NCI-H1105 (cell line): ENCODE results near the gene FCN1.

Experiments used
- DNase-seq: peaks from one replicate; lab custom pipeline; 2025; lab: John Stamatoyannopoulos, UW

The FCN1 gene

DNA sequence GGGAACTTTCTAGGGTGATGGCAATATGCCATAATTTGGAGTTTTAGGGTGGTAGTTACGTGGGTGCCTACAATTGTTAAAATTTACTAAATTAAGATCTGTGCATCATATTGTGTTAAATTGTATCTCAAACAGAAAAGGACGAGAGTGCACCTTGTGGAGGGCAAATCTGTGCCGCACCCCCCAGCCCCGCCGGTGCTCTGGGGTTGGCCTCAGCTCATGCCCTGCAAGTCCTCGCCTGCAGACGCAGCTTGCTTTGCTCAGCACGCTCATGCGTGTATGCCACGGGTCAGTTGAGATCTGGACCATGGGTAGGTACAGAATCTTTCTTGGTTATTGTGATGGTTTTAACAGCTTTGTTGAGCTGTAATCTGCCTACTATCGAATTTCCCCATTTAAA lies 33.7 kb upstream of the FCN1 start:
- DNase-seq, result no peak

DNA sequence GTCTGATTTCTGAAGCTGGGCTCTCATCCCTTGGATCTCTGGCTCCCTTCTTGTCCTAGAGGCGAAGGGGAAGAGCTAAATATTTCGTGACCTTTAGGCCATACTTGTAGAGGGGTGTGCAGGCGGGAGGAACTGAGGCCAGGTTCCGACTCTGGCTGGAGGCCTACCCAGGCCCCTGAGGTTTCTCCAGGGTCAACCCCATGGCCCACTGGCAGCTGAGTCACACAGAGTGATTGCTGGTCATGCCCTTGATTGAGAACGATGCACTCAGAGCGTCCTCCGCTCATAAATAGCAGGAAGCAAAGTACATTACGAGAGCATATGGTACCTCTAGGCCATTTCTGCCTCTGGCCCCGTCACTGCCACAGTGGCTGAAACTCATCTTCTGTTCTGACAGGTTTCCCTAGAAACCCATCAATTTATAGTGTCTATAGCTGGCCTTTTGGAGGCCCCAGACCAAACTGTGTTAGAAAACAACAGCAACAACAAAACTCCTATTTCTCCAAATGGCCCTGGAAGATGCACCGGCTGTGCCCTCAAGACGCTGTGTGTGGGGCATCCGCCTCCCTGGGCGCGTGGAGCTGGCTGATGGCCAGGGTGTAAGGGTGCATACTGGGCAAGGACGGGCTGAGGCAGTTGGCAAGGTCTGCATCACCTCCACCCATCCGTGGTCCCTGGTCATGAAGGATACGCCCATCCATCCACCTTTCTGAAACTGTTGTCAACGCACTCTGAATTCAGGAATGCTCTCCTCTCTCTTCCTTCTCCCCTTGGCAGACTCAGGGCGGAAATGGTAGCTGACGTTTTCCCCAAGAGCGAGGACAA lies 32.9 kb upstream of the FCN1 start:
- DNase-seq, result no peak

DNA sequence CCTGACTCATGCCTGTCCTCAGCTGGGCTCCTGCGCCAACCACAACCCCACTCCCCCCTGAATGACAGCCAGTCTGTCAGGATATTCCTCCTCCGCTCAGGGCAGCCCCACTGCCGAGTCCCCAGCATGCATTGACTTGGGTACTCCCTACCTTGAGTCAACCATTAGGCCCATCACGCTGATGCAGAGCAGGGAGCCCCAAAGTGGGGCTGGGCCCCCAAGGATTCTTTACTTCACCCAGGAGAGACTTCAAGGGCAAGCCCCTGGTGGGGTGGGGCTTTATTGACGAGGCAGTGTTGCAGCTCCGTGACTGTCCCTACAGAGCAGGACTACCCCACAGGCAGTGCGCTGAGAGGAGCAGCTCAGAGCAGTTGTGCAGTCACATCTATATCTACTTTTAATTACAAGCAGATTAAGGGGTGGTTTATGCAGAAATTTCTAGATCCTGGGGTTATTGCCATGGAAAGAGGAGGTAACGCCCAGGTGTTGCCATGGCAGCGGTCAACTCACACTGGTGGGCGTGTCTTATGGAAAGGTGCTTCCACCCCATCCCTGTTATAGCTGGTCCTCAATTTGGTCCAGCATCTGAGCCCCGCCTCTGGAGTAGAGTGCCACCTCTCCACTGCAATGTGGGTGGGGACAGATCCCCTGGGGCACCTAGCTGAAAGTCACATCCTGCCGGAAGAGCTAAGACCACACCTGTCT lies 32.1 kb upstream of the FCN1 start:
- no peak for DNase-seq

- DNase-seq, result no peak
Observed at GRCh38 chr9:134948149-134948548, 30.4 kb upstream of the FCN1 start.

DNA sequence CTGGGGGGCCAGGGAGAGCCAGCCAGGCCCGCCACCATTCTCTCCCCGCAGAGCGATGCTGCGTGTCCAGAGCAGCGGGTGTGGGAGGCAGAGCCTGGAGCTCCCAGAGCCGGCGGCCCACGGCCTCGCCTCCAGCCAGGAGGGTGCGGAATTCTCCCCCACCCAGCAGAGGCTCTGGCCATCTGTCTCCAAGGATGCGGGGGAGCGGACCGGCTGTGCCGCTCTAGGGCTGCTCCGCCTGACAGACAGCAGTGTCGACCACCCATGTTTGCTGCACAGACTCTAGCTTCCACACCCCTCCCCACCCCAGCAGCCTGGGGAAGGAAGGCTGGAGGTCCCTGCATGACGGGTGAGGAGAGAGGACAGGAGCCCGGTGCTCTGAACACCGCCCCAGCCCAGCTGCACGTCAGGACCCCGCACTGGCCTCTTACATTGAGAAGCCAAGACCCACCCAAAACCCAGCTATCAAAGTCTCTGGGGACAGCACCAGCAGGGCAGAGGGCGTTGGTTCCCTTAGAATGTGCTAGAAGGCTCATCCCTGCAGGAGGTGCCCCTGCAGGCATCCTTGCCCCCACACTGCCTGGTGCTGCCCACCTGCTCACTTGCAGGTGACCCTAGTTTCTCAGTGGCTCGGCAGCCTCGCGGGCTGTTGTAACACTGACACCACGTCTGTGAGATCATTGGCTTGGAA lies 29.7 kb upstream of the FCN1 start:
- DNase-seq, result no peak

DNA sequence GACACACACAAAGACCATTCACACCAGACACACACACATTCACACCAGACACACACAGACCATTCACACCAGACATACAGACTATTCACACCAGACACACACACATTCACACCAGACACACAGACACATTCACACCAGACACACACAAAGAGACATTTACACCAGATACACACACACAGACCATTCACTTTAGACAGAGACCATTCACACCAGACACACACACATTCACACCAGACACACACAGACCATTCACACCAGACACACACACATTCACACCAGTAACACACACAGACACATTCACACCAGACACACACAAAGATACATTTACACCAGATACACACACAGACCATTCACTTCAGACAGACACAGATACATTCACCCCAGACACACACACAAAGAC lies 29.0 kb upstream of the FCN1 start:
- DNase-seq, result no peak

- DNase-seq, result no peak
Observed at GRCh38 chr9:134945509-134946275, 28.0 kb upstream of the FCN1 start.

DNA sequence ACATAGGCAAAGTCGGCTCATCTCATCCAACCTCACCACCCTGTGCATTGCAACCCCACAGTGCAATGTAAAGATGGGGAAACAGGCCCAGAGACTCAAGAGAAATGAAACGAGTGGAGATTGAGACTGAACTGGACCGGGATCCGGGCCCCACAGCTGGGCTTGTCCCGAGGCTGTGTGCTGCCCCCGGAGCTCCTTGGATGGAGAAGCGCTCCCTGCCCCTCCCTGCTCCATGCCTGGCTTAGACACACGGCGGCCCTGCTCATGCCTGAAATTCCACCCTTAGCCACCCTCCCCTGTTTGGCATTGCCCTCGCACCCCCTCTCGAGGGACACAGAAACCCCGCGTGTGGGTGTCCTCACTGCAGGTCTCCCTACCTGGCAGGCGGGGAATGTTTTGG lies 27.2 kb upstream of the FCN1 start:
- DNase-seq, result no peak

GRCh38 chr9:134944351-134944802 lies 26.7 kb upstream of the FCN1 start:
- no peak for DNase-seq

DNA sequence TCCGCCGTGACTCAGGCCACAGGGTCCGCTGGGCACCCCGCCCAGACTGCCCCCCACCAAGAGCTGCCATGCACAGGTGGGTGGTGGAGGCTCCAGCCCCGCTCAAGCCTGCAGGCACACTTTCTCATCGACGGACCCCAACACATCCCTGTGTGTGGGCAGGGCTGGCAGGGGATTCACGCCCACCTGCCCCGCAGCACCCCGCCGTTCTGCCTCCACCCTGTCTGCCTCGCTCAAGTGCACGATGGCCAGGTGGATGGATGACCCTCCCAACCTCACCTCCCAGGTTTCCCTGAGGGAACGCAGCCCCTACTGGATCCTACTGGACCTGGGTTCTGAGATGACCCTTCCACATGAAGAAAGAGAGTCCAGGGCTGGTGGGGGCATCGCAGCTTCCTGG lies 26.1 kb upstream of the FCN1 start:
- DNase-seq, result no peak

DNA sequence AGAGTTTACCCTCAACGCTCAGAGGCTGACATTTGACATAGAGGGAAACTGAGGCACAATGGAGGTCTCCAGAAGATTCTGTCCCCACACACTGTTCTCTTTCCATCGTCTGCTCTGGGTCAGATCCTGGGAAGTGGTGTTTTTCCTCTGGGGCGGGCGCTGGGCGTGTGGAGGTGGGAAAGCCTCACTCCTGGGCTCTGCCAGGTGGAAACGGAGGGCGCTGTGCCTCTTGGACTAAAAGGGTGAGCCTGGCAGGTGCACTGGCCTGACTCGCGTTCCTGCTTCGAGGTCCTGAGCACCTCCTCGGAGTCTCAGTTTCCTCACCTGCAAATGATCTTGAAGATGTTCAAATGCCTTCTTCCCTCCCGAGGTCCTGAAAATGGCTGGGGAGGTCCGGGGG lies 25.7 kb upstream of the FCN1 start:
- no peak for DNase-seq

DNA sequence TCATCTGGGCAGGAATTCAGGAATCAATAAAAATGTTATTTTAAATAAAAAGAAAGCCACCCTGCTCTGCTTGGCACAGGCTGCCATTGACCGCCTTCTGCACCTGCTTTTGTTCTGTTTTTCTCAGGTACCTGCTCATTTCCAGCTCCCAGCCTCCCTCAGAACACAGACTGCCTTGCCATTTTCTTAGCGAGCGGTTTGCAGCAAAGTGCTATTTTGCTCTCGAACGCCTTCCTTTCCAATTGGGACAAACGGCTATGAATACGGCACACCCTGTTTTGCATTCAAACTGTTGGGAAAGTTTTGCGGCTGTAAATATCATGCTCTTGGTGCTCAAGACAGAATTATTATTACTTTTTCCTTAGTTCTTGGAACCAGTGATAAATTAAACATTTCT lies 25.1 kb upstream of the FCN1 start:
- no peak for DNase-seq

DNA sequence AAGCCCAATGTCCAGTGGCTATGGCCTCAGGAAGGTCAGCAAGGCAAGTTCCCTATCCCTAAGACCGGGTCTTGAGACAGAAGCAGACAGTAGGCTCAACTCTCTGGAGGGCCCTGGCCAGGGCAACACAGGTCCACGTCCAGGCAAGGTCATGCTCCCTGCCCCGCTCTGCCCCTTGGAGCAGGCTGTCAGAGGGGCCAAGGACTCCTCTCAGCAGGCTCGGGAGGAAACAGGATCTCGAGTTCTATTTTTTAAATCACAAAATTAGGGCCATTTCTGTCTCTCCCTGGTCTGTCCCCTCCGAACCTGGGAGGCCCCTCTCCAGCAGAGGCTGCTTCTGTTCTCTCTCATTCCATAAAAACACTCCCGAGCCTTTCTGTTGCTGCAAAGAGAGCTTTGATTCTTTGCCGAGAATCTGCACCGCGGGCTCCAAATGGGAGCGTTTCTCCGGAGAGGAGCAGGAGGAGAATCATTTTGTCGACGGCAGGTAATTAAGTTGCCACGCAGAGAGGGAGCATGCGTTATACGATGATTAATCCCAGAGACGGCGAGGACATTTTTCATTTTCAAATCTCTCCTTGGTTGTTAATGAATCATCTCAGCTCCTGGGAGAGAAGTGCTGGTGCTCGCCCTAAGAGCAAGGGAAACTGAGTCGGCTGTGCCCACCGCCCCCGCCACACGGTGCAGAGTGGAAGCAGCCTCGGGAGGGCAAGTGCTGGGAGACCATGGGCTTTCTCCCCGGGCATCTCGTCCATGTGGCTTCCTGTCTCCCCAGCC lies 24.5 kb upstream of the FCN1 start:
- DNase-seq, result no peak

DNA sequence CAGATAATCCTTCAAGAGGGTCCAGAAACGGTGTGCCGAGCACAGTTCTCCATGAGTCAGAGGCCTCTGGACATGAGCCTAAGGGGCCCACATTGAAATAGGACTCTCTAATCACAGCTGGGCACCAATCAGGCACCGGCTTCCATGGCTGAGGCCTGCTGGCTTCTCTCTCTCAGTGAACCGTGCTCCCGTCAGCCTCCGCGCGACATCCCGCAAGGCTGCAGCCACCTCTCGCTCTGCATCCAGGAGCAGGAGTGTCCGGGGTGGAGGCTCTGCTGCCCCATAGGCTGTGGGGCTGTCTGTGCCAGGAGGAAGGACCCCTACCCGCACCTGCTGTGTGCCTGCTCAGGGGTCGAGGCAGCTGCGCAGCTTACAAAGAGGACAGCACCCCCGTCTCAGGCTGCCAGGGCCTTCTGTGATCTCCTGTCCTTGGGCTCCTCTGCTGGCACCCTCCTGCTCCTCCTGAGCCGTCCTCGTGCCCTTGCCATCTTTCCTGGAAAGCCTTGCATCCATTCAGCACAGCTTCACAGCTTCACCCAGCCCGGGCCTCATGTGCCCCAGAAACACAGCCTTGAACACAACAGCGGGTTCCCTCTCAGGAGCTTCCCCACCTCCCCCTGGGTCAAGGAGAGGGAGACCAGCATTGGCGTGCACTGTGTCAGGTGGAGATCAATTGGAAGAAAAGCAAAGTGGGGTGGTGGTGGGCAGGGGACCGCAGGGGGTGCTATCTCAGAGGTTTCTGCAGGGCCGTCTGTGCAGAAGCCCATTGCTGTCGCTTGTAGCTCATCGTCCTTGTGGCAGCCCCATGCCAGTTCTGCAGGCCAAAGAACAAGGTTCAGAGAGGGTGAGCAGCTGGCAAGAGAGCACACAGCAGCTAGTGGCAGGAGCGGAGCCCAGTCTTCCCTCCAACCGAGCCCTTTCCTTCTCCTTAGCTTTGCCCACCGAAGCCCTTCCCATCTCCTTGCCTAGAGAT lies 22.8 kb upstream of the FCN1 start:
- DNase-seq, result no peak

GRCh38 chr9:134939836-134940235 lies 22.1 kb upstream of the FCN1 start:
- no peak for DNase-seq

DNA sequence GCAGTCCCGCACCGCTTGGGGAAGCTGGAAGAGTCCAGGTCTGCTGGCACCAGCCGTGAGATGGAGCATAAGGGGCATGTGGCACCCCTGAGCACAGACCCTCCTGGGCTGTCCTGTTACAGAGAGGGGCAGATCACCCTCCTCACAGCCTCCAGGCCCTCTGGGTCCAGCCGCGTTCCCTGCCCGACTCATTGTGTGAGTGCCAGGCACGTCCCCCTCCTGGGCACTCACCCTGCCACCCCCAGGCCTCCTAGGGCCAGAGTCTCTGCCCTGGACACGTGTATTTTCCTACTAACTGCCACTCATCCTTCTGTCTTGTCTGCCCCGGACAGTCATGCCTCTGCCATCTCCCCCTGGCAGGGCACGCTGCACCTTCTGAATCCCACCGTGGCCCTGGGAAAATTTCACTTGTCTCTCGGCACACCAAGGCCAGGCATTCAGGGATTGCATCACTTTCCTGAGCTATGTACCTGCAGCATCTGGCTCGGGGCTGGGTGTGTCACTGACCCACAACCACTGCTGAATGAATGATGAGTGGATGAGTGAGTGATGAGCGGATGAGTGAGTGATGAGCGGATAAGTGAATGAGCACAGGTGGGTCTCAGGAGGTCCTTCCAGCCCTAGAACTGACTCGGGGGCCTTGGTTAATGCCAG lies 21.5 kb upstream of the FCN1 start:
- no peak for DNase-seq

GRCh38 chr9:134938346-134939079 lies 20.8 kb upstream of the FCN1 start:
- DNase-seq, result no peak

GRCh38 chr9:134937566-134938345 lies 20.0 kb upstream of the FCN1 start:
- DNase-seq, result no peak
